Keratinocyte (primary cell): ENCODE measurements around the gene MAD1L1. TPM values are rescaled to one million over a fixed set of nuclear protein-coding genes. Genes with fewer than 3 reads are reported as not detected.

Experiments used
- DNase-seq: peaks from one replicate; pipeline ENCODE4 v3.0.0-alpha.2; 2011; ENCODE audit warnings: low read depth, missing footprints, low spot score
- FAIRE-seq: peaks from 2 replicates; lab custom pipeline; 2011; peaks lifted over from hg19 to GRCh38; lab: Jason Lieb, UNC
- H2AFZ ChIP-seq: 2 replicates; pipeline ENCODE4 v1.6.0; 2012; ENCODE audit warnings: low read length, control low read depth, inconsistent platforms; ENCODE audit not compliant: control insufficient read depth
- H3K27ac ChIP-seq: 2 replicates; pipeline ENCODE4 v1.5.1; 2011; ENCODE audit warnings: low read length; ENCODE audit not compliant: control insufficient read depth, insufficient read depth
- H3K27me3 ChIP-seq: 3 replicates; pipeline ENCODE4 v1.6.0; 2011; ENCODE audit warnings: low read length; ENCODE audit not compliant: control insufficient read depth, insufficient read depth; ENCODE audit errors: extremely low read depth
- H3K36me3 ChIP-seq, 2 experiments: 2 replicates in 1 of 2; 3 replicates in 1 of 2; pipeline ENCODE4 v1.5.1; 2011; ENCODE audit warnings: low read length in 2 of 2, mild to moderate bottlenecking in 1 of 2; ENCODE audit not compliant: control insufficient read depth in 2 of 2, insufficient read depth in 2 of 2; ENCODE audit errors: extremely low read depth in 1 of 2
- H3K4me1 ChIP-seq: 3 replicates; pipeline ENCODE4 v1.5.1; 2011; ENCODE audit warnings: low read length; ENCODE audit not compliant: control insufficient read depth, insufficient read depth; ENCODE audit errors: extremely low read depth
- H3K4me2 ChIP-seq: 3 replicates; pipeline ENCODE4 v1.6.0; 2011; ENCODE audit warnings: low read depth, low read length; ENCODE audit not compliant: control insufficient read depth, insufficient read depth; ENCODE audit errors: extremely low read depth
- H3K4me3 ChIP-seq, 3 experiments: fragments of 200-600 bp in 1 of 3; sonication (generic) in 1 of 3; 2 replicates in 2 of 3; 3 replicates in 1 of 3; pipeline ENCODE4 v1.5.1; 2011 to 2016; ENCODE audit warnings: low read length in 3 of 3, mild to moderate bottlenecking in 3 of 3, control low read depth in 2 of 3, inconsistent platforms in 1 of 3, low read depth in 1 of 3, mixed read lengths in 1 of 3, mixed run types in 1 of 3, moderate library complexity in 1 of 3; ENCODE audit not compliant: control insufficient read depth in 2 of 3, insufficient read depth in 2 of 3; ENCODE audit errors: extremely low read depth in 1 of 3
- H3K79me2 ChIP-seq: 2 replicates; pipeline ENCODE4 v1.6.0; 2012; ENCODE audit warnings: low read length; ENCODE audit not compliant: control insufficient read depth, insufficient read depth
- H3K9ac ChIP-seq: 3 replicates; pipeline ENCODE4 v1.6.0; 2011; ENCODE audit warnings: low read length; ENCODE audit not compliant: control insufficient read depth, insufficient read depth; ENCODE audit errors: extremely low read depth
- H3K9me1 ChIP-seq: 3 replicates; pipeline ENCODE4 v1.6.0; 2011; ENCODE audit warnings: low read length; ENCODE audit not compliant: control insufficient read depth, insufficient read depth; ENCODE audit errors: extremely low read depth
- H3K9me3 ChIP-seq: 2 replicates; pipeline ENCODE4 v1.5.1; 2012; ENCODE audit warnings: low read depth, low read length; ENCODE audit not compliant: control insufficient read depth
- H4K20me1 ChIP-seq: 3 replicates; pipeline ENCODE4 v1.6.0; 2011; ENCODE audit warnings: low read length; ENCODE audit not compliant: control insufficient read depth, insufficient read depth; ENCODE audit errors: extremely low read depth
- EZH2 ChIP-seq: IDR thresholded peaks from one replicate; pipeline ENCODE4 v1.6.1; 2012; ENCODE audit warnings: inconsistent platforms, mild to moderate bottlenecking, low read length, moderate library complexity
- dilution Hi-C: fragments of 300-500 bp; cut with MboI; formaldehyde crosslinking; loops from one replicate; pipeline ENCODE4 v1.7.0; 2020; ENCODE audit warnings: low sequenced_read_pairs; ENCODE audit not compliant: extremely low pct_ligation_motif_present
- polyA plus RNA-seq, 5 experiments: library from polyadenylated mRNA; depleted of rRNA in 3 of 5; stranded (reverse) in 3 of 5; stranded (forward) in 1 of 5; unstranded in 1 of 5; fragments of >200 nt; gene quantifications; 1 replicate in 1 of 5; 2 replicates in 3 of 5; 3 replicates in 1 of 5; pipeline versions ENCODE4 v1.2.1 to v1.2.3, GENCODE V29; 2011 to 2012; ENCODE audit warnings: missing spikeins in 2 of 5, low read depth in 1 of 5, low replicate concordance in 1 of 5
- TF ChIP-seq, protein P1 (sequence below), 3 experiments: IDR thresholded peaks in 1 of 3; conservative IDR thresholded peaks in 1 of 3; optimal IDR thresholded peaks in 1 of 3; 2 replicates in 2 of 3; 3 replicates in 1 of 3; pipeline versions ENCODE3 to v1.5.1; 2011; ENCODE audit warnings: low read length in 3 of 3, mild to moderate bottlenecking in 3 of 3, moderate library complexity in 2 of 3, control low read depth in 1 of 3, inconsistent platforms in 1 of 3; ENCODE audit not compliant: insufficient read depth in 2 of 3; ENCODE audit errors: extremely low read depth in 1 of 3

Gene MAD1L1
- polyA plus RNA-seq, 1 donor (not counting 4 experiments of a cell fraction or from before 2014, with no cell fraction given) = 18.0 TPM

DNA sequence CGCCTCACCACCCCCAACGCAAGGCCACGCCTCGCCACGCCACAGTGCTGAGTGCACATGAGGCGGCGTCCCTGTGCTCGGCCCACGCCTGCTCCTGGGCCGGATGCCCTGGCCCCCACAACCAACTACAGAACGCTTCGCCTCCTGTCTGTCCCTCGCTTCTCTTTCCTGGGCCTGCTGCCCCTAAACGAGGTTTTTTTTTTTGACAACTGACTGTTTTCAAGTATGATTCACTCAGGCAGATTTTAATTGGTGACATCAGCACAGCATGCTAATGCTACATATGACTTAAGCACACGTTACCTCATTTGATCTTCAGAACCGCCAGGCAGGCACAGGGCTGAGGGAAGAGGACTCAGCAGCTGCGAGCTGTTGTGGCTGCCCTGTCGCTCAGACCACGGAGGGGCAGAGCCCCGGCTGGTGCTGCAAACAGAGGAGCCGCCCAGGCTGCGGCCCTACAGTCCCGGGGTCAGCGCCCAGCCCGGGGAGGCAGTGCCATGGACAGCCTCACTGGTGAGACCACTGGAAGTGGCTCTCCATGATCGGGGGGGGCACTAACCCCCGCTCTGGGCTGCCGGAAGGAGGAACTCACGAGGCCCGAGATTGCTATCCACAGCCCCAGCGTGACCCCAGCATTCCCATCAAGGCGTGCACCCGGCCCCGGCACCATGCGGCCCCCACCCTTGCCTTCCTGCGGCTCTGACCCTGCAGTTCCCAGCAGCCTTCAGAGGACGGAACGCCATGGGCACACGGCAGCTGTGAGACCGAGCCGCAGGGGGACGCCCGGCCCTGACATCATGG, 212.8 kb downstream of the MAD1L1 start:
- H3K9me3 ChIP-seq = peaks cover 2% of the 10 kb centered on the region
- peak overlapping the region; percentile 4 for H2AFZ ChIP-seq
- peak; percentile 29 for FAIRE-seq

GRCh38 chr7:2019461-2019710, 213.4 kb downstream of the MAD1L1 start:
- Histone ChIP-seq H3K4me2 (peak overlapping the region; percentile 82), H3K9ac (peak overlapping the region; percentile 62), H3K36me3 (no peaks in the 10 kb centered on the region), H3K4me1 (peaks cover 26% of the 10 kb centered on the region), H3K4me3 (peak overlapping the region in 1 of 3 experiments; percentile 34), H4K20me1 (no peaks in the 10 kb centered on the region), H3K9me3 (peaks cover under 1% of the 10 kb centered on the region), H3K9me1 (no peaks in the 10 kb centered on the region), H2AFZ (no peak overlapping the region), H3K27me3 (no peaks in the 10 kb centered on the region), H3K27ac (peak overlapping the region; percentile 68), H3K79me2 (no peaks in the 10 kb centered on the region)
- DNase-seq (no peak), FAIRE-seq (no peak)
- TF ChIP-seq, protein P1, sequence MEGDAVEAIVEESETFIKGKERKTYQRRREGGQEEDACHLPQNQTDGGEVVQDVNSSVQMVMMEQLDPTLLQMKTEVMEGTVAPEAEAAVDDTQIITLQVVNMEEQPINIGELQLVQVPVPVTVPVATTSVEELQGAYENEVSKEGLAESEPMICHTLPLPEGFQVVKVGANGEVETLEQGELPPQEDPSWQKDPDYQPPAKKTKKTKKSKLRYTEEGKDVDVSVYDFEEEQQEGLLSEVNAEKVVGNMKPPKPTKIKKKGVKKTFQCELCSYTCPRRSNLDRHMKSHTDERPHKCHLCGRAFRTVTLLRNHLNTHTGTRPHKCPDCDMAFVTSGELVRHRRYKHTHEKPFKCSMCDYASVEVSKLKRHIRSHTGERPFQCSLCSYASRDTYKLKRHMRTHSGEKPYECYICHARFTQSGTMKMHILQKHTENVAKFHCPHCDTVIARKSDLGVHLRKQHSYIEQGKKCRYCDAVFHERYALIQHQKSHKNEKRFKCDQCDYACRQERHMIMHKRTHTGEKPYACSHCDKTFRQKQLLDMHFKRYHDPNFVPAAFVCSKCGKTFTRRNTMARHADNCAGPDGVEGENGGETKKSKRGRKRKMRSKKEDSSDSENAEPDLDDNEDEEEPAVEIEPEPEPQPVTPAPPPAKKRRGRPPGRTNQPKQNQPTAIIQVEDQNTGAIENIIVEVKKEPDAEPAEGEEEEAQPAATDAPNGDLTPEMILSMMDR (optimal IDR thresholded peaks at IDR 0.05 in 1 of 3, IDR thresholded peaks at IDR 0.05 in 1 of 3, conservative IDR thresholded peaks at IDR 0.05 in 1 of 3; ENCODE audit: extremely low read depth in 1 of 3, insufficient read depth in 2 of 3, low read length in 3 of 3) = no peak
- TF ChIP-seq EZH2 = no peak
- dilution Hi-C loops = no loop called here

More for the DNA sequence above, 212.8 kb downstream of the MAD1L1 start:
- Histone ChIP-seq H3K4me2 (peak overlapping the region; percentile 82), H3K79me2 (no peaks in the 10 kb centered on the region), H3K27ac (peak overlapping the region; percentile 68), H3K27me3 (no peaks in the 10 kb centered on the region), H4K20me1 (no peaks in the 10 kb centered on the region), H3K4me3 (no peak overlapping the region), H3K9ac (peak overlapping the region; percentile 62), H3K4me1 (peaks cover 25% of the 10 kb centered on the region), H3K36me3 (no peaks in the 10 kb centered on the region), H3K9me1 (no peaks in the 10 kb centered on the region)
- dilution Hi-C loops = no loop called here
- TF ChIP-seq, protein P1 (optimal IDR thresholded peaks at IDR 0.05 in 1 of 3, IDR thresholded peaks at IDR 0.05 in 1 of 3, conservative IDR thresholded peaks at IDR 0.05 in 1 of 3; ENCODE audit: extremely low read depth in 1 of 3, insufficient read depth in 2 of 3, low read length in 3 of 3) = no peak
- TF ChIP-seq EZH2 = no peak
- DNase-seq = peak; percentile 58
